ENCODE data around the gene MAGEC3. TPM values are rescaled to one million over a fixed set of nuclear protein-coding genes. Genes with fewer than 3 reads are reported as not detected.

MAGEC3 gene
- total RNA-seq, 4 donors from 2014 or later: not detected

DNA sequence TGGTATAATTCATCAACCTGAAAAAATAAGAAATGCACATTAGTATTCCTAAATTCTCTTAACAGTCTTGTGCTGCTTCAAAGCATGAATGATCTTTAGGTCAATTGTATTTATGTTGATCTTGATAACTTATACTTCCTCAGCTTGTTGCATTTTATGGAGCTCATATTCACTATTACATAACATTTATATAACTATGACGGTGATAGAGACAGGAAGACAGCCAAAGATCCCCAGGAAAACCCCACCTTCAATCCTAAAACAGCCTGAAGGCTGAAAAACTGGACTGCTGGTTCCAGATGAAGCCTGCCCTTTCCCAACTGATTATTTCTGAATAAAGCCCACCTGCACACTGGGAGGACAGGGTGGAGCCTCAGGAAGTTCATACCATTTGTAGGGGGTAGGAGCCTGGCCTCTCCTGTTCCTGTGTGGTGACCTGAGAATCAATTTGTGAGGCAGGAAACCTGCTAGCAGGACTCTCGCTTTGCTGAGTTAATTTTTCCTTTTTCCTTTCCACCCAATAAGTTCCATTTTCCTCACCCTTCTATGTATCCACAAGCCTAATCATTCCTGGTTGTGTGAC is 96.0 kb downstream of the MAGEC3 start:
- no peak overlapping the region for H3K4me3 ChIP-seq (ENCODE audit: low read depth, poor library complexity, severe bottlenecking)
- TF ChIP-seq CTCF (IDR thresholded peaks at IDR 0.05): no peak
- TF ChIP-seq POLR2A (IDR thresholded peaks at IDR 0.05): no peak
- 36 to 53% methylated on average over 2 of the region's 2 CpGs for WGBS, 2 donors
- DNase-seq (ENCODE audit: low spot score in 2 of 2): no peak
- intact Hi-C loops (cut with DNase I; ENCODE audit: low total_unique reads): no loop called here

DNA sequence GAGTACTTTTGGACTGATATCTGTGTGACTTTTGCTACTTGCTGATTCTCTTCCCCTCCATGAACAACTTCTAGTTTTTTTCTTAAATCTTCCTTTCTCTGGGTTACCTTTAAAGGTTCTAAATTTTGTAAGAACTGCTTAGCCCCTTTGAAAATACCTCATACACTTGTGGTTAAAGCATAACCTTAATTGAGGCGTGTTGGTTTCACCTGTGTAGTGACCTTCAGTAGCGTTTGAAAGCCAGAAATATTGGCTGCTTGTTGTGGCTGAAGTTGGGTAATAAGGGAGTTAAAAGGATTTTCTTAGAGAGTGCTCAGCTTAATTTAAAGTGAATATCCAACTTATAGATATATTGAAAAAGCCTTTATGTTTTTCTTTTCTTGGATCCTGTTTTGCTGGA is 97.5 kb downstream of the MAGEC3 start:
- TF ChIP-seq POLR2A (IDR thresholded peaks at IDR 0.05) (no peak), CTCF (IDR thresholded peaks at IDR 0.05) (no peak)
- DNase-seq (ENCODE audit: low spot score in 2 of 2): no peak
- intact Hi-C loops (cut with DNase I; ENCODE audit: low total_unique reads): no loop called here
- H3K4me3 ChIP-seq (ENCODE audit: low read depth, poor library complexity, severe bottlenecking): no peak overlapping the region
- 82 to 83% methylated on average over 2 of the region's 2 CpGs for WGBS, 2 donors

- WGBS, 2 donors: 52 to 65% methylated on average over 1 of the region's 1 CpG
- DNase-seq (ENCODE audit: low spot score in 2 of 2): no peak
- TF ChIP-seq POLR2A (IDR thresholded peaks at IDR 0.05) (no peak), CTCF (IDR thresholded peaks at IDR 0.05) (no peak)
- no peak overlapping the region for H3K4me3 ChIP-seq (ENCODE audit: low read depth, poor library complexity, severe bottlenecking)
- intact Hi-C loops (cut with DNase I; ENCODE audit: low total_unique reads): no loop called here
Measured at GRCh38 chrX:141936080-141936479, 98.0 kb downstream of the MAGEC3 start.

DNA sequence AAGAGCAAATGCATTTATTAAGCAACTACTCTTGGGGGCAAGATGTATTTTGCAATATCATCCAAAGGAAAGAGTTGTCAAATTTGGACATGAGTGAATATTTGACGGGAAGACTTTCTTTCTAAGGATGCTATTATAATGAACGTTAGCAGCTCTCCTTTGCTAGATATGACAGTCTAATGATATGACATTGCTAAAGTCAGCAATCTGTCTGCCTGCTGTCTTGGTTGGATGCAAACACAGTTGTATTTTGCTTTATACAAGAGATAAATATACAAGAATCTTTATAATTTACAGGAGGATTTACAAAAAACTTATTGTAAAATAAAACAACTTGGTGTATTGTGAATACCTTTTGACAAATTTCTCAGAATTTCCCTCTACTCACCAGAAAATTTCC is 103.1 kb downstream of the MAGEC3 start:
- DNase-seq (ENCODE audit: low spot score in 2 of 2): no peak
- TF ChIP-seq POLR2A (IDR thresholded peaks at IDR 0.05) (no peak), CTCF (IDR thresholded peaks at IDR 0.05) (no peak)
- no peak overlapping the region for H3K4me3 ChIP-seq (ENCODE audit: low read depth, poor library complexity, severe bottlenecking)
- WGBS, 2 donors: 82 to 92% methylated on average over 2 of the region's 2 CpGs
- intact Hi-C loops (cut with DNase I; ENCODE audit: low total_unique reads): no loop called here

- 73 to 74% methylated on average over 7 of the region's 7 CpGs for WGBS, 2 donors
- intact Hi-C loops (cut with DNase I; ENCODE audit: low total_unique reads): no loop called here
Measured at GRCh38 chrX:141945426-141945825, 107.3 kb downstream of the MAGEC3 start.

More at GRCh38 chrX:141945426-141945825, 107.3 kb downstream of the MAGEC3 start:
- no peak for DNase-seq (ENCODE audit: low spot score in 2 of 2)
- TF ChIP-seq CTCF (IDR thresholded peaks at IDR 0.05) (no peak), POLR2A (IDR thresholded peaks at IDR 0.05) (no peak)
- H3K4me3 ChIP-seq (ENCODE audit: low read depth, poor library complexity, severe bottlenecking): no peak overlapping the region

Measured in lower leg skin (tissue), 4 donors.